HT-29 (cell line): ENCODE measurements around the gene DENND1A. TPM values are rescaled to one million over a fixed set of nuclear protein-coding genes. Genes with fewer than 3 reads are reported as not detected.

ENCODE experiments used
- DNase-seq: peaks from one replicate; pipeline ENCODE4 v3.0.0-alpha.2; 2015; ENCODE audit warnings: low spot score
- total RNA-seq: library from RNA; depleted of rRNA; stranded (reverse); fragments of >200 nt; shearing (Covaris generic); gene quantifications from 2 replicates; pipeline ENCODE4 v1.2.3, GENCODE V29; 2014

The DENND1A gene
- total RNA-seq, 1 experiment from 2014 or later, result 17.9 TPM

- DNase-seq, result no peak
Observed at GRCh38 chr9:123470121-123470782, 459.7 kb downstream of the DENND1A start.

GRCh38 chr9:123469282-123469681 is 460.6 kb downstream of the DENND1A start:
- DNase-seq, result no peak

GRCh38 chr9:123468541-123468940 is 461.4 kb downstream of the DENND1A start:
- no peak for DNase-seq

- DNase-seq, result peak; percentile 13
Observed at GRCh38 chr9:123465304-123465703, 464.6 kb downstream of the DENND1A start.

- no peak for DNase-seq
Observed at GRCh38 chr9:123460091-123460490, 469.8 kb downstream of the DENND1A start.

GRCh38 chr9:123457583-123457982 is 472.3 kb downstream of the DENND1A start:
- DNase-seq, result no peak

- DNase-seq, result no peak
Observed at GRCh38 chr9:123456011-123456410, 473.9 kb downstream of the DENND1A start.

- no peak for DNase-seq
Observed at GRCh38 chr9:123455187-123455586, 474.7 kb downstream of the DENND1A start.

GRCh38 chr9:123454361-123454760 is 475.6 kb downstream of the DENND1A start:
- DNase-seq, result no peak

GRCh38 chr9:123453831-123454321 is 476.1 kb downstream of the DENND1A start:
- no peak for DNase-seq

- no peak for DNase-seq
Observed at GRCh38 chr9:123453076-123453667, 476.8 kb downstream of the DENND1A start.

- no peak for DNase-seq
Observed at GRCh38 chr9:123450996-123451395, 478.9 kb downstream of the DENND1A start.

- no peak for DNase-seq
Observed at GRCh38 chr9:123450098-123450770, 479.7 kb downstream of the DENND1A start.

GRCh38 chr9:123447934-123448646 is 481.8 kb downstream of the DENND1A start:
- no peak for DNase-seq

GRCh38 chr9:123445981-123446610 is 483.8 kb downstream of the DENND1A start:
- no peak for DNase-seq

GRCh38 chr9:123445116-123445515 is 484.8 kb downstream of the DENND1A start:
- no peak for DNase-seq

- no peak for DNase-seq
Observed at GRCh38 chr9:123441769-123442168, 488.2 kb downstream of the DENND1A start.

- DNase-seq, result no peak
Observed at GRCh38 chr9:123440256-123440655, 489.7 kb downstream of the DENND1A start.

GRCh38 chr9:123438821-123439220 is 491.1 kb downstream of the DENND1A start:
- no peak for DNase-seq

- no peak for DNase-seq
Observed at GRCh38 chr9:123438321-123438720, 491.6 kb downstream of the DENND1A start.

- DNase-seq, result no peak
Observed at GRCh38 chr9:123437201-123437600, 492.7 kb downstream of the DENND1A start.

- DNase-seq, result no peak
Observed at GRCh38 chr9:123435471-123435870, 494.5 kb downstream of the DENND1A start.
